Dermis microvascular lymphatic vessel endothelial cell (primary cell): ENCODE measurements around the gene PLA2G4D. TPM values are rescaled to one million over a fixed set of nuclear protein-coding genes. Genes with fewer than 3 reads are reported as not detected.

Experiments used
- DNase-seq, 2 donors: peaks; one replicate each; pipeline versions ENCODE4 v3.0.0 to v3.0.0-alpha.2; 2010; ENCODE audit warnings: low read depth in 2 of 2
- total RNA-seq: library from RNA; depleted of rRNA; stranded (reverse); fragments of >200 nt; gene quantifications from 2 replicates; pipeline ENCODE4 v1.2.1, GENCODE V29; 2014

The PLA2G4D gene
- total RNA-seq, 1 donor from 2014 or later, result not detected

- DNase-seq, result peak; percentile 48 to 78
Observed at GRCh38 chr15:42056934-42057798, 37.2 kb downstream of the PLA2G4D start.

- no peak for DNase-seq
Observed at GRCh38 chr15:42053914-42054313, 40.4 kb downstream of the PLA2G4D start.

GRCh38 chr15:42053010-42053409 lies 41.4 kb downstream of the PLA2G4D start:
- DNase-seq, result no peak

DNA sequence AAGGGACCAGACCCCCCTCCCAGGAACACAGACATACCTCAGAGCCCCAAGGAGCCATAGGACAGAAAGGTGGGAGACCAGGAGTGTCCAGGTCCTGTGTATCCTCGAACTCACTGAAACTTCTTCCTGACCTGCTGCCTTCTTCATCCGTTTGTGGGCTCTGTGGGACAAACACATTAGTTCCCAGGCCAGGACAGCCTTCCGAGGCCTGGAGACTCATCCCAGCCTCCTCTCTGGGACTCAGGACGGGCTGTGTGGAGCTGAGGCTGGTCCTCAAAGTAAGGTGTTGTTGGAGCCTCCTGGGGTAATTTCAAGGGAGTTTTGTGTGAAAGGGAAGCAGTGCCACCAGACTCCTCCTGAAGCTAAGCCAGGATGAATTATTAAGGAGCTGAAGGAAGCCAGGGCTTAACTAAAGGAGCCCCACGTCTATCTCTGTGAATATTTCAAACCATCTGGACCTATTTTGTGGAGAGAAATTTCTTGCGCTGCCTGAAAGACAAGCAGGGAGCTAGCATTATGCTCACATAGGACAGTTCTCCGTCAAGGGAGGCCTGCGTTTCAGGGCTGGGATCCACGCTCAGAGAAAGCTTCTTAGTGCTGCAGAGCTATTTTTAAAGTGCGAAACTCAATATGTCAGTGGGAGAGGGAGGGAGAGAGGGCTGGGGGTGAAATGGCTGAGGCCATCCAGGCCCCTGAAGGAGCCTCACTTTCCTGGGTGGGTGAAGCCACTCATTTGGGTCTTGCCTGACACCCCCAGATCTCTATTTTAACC lies 43.7 kb downstream of the PLA2G4D start:
- no peak for DNase-seq

DNA sequence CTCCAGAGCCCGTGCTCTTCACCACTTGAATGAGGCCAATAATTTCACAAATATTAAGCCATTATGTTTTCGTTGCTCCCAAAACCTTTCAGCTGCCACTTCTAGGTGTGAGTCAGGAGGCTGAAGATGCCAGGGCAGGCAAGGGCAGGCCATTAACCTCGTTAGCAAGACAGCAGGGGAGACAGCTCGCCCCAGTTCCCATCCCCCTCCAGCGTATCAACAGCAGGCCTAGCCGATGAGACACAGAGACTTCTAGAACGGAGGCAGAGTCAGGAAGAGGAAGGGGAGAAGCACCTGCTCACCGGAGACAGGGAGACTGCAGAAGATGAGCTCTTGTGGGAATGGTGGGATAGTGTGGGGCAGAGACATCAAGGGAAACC lies 45.6 kb downstream of the PLA2G4D start:
- no peak for DNase-seq

- DNase-seq, result no peak
Observed at GRCh38 chr15:42048080-42048820, 46.1 kb downstream of the PLA2G4D start.

DNA sequence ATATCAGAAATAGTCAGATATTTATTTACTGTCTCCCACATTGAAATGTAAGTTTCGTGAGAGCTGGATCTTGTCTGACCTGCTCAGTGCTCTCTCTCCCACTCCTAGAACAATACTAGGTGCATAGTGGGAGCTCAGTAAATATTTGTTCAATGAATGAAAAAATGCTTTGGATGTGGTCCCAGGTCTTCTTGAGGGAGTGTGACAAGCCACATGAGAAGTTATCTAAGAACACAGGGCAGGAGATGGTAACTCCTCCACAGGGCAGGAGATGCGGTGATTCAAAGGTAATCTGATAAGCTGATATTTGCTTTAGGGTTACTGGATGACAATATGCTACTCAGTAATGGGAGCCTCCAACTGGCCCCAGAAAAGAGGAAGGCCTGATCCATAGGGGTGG lies 47.8 kb downstream of the PLA2G4D start:
- no peak for DNase-seq

GRCh38 chr15:42045211-42045615 lies 49.1 kb downstream of the PLA2G4D start:
- no peak for DNase-seq

DNA sequence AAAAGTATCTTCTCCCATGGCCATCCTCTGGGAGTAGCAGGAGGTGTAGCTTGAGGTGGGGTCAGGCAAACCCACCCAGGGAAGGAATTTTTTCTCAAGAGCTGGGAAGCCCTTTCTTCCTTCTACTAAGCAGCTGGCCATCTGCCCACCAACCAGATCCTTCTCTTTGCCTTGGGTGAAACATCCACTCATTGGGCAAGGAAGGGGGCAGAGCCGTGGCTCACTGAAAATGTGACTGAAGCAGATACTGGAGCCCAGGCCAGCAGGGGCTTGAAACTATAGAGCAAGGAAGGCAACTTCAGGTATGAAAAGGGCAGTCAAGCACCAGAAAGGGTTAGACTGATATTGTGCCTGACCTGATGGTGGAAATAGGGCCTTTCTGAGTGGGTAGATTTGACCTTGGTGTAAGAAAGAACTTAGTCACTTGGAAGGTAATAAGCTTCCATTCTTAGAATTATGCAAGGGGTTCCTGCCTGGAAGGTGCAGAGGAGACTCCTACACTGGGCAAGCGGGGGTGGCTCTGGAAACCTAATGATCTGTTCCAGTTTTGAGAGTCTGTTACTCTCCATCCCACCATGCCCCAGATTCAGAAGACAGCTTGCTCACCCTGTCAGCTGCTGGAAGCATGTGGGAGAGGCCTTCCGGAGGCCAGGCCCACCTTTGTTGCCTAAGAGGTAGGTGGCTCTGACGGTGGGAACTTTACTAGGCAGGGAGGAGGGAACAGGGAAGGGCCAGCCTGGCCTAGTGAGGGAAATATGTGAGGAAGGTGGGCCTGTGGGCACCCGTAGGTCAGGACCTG lies 51.6 kb downstream of the PLA2G4D start:
- no peak for DNase-seq

GRCh38 chr15:42038401-42038800 lies 56.0 kb downstream of the PLA2G4D start:
- no peak for DNase-seq

DNA sequence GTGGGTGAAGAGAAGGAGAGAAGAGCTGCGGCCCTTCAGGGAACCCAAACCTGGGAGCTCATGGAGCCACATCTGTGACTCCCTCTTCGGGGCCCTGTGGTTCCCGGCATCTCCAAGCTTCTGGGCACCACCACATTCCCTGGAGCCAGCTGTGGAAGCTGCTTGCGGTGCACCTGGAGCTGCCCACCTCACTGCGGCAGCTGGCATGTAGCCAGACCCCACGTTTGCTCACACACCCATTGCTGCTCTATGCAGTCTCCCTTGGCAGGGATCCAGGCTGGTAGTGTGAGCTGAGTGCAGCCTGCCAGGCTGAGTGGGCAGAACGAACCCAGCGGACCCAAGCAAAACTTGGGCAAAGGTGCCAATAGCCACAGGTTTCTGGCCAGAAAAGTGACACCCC lies 56.7 kb downstream of the PLA2G4D start:
- no peak for DNase-seq

DNA sequence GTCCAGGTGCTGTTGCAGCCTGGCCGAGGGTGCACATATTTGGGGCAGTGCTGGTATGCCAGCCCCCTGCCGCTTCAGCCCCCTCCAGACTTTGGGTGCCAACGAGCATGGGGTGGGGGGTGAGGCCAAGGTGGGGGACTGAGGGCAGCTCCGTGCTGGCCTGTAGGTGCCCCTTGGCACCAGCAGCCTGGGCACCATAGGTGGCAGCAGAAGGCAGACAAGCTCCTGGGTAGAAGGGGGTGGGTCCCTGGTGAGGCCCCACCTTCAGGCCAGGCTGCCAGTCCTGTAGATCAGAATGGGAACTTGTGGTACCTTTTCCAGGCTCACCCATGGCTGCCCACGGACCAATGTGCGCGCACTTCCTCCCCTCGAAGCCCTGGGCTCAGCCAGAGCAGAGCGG lies 57.4 kb downstream of the PLA2G4D start:
- DNase-seq, result no peak

GRCh38 chr15:42036112-42036905 lies 58.1 kb downstream of the PLA2G4D start:
- no peak for DNase-seq

GRCh38 chr15:42035435-42035761 lies 59.0 kb downstream of the PLA2G4D start:
- no peak for DNase-seq

GRCh38 chr15:42034628-42035434 lies 59.5 kb downstream of the PLA2G4D start:
- no peak for DNase-seq

GRCh38 chr15:42033214-42033873 lies 61.0 kb downstream of the PLA2G4D start:
- no peak for DNase-seq

- no peak for DNase-seq
Observed at GRCh38 chr15:42032376-42033213, 61.8 kb downstream of the PLA2G4D start.

DNA sequence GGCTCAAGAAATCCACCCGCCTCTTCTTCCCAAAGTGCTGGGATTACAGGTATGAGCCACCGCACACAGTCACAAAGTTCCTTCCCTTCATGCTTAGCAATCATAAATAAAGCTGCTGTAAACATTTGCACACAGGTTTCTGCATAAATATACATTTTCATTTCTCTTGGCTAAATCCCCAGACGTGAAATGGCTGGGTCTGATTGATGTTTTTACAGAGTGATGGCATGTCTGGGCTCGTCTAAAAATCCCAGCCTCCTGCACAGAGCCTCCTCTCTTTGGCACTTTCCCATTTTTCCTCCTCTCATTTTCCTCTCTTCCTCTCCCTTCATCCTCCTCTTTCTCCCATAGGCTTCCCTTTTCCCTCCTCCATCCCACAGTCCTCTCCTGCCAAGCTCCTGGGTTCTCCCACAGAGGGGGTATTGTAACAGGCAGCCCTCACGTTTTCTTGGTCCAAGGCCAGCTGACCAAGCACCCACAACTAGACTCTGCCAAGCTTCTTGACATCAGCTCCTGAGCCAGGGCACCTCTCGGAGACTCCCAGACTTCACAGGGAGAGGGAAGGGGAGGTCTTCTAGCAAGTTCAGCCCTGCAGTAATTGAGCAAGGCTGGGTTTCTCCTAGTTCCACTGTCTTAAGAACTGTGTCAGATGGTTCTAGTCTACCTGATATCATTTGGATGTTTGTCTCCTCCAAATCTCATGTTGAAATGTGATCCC lies 63.0 kb downstream of the PLA2G4D start:
- no peak for DNase-seq
